Upper lobe of left lung (tissue), 4 donors: Measurements from ENCODE around the gene GRB7.

Experiments
- EP300 ChIP-seq, 4 donors: sonication (generic); formaldehyde crosslinking; IDR thresholded peaks; one replicate each; pipeline ENCODE4 v1.5.1; 2017; ENCODE audit warnings: antibody characterized with exemption in 4 of 4, control low read depth in 2 of 4
- POLR2AphosphoS5 ChIP-seq, 2 donors: sonication (generic); formaldehyde crosslinking; IDR thresholded peaks; one replicate each; pipeline ENCODE4 v1.5.1; 2017; ENCODE audit warnings: antibody characterized with exemption in 2 of 2
- TF ChIP-seq, protein P1 (sequence below), 6 experiments: fragments of 450-650 bp in 4 of 6; fragments of 200-600 bp in 2 of 6; sonication (generic) in 2 of 6; IDR thresholded peaks; one replicate each; pipeline ENCODE4 v1.5.1; 2016 to 2019; ENCODE audit warnings: antibody characterized with exemption in 6 of 6

DNA sequence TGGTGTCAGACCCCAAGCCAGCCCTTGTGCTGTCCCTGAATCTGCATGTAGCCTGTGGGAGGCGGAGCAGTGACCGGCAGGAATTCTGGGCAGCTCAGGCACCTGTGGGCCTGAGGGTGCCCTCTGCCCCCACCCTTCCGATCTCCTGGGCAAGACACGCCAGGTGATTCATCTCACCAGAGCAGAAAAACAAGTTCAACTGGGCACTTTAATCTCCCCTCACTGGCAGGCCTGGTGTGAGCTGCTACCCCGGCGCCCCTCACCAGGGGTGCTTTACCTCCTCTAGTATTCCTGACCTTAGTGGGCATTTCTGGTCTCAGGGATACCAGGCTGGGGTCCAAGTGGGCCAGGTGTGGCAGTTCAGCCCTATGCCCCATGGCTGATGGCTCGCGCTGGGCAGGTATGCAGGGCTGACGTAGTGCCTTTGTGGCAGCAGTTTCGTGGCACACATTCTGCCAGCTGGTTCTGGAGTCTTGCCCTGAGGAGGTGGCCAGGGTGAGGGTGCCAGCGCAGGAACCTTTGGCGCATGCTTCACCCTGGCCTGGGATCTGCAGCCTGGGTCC lies 31.9 kb upstream of the GRB7 start:
- TF ChIP-seq, protein P1, sequence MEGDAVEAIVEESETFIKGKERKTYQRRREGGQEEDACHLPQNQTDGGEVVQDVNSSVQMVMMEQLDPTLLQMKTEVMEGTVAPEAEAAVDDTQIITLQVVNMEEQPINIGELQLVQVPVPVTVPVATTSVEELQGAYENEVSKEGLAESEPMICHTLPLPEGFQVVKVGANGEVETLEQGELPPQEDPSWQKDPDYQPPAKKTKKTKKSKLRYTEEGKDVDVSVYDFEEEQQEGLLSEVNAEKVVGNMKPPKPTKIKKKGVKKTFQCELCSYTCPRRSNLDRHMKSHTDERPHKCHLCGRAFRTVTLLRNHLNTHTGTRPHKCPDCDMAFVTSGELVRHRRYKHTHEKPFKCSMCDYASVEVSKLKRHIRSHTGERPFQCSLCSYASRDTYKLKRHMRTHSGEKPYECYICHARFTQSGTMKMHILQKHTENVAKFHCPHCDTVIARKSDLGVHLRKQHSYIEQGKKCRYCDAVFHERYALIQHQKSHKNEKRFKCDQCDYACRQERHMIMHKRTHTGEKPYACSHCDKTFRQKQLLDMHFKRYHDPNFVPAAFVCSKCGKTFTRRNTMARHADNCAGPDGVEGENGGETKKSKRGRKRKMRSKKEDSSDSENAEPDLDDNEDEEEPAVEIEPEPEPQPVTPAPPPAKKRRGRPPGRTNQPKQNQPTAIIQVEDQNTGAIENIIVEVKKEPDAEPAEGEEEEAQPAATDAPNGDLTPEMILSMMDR (IDR thresholded peaks at IDR 0.05) = peak in 3 of 6 experiments; percentile 23 to 50 (median 25)
- TF ChIP-seq POLR2AphosphoS5 (IDR thresholded peaks at IDR 0.05) (peak; percentile 30 to 37), EP300 (IDR thresholded peaks at IDR 0.05) (peak in 1 of 4 donors; percentile 66)
